ENCODE data around the gene INO80.

DNA sequence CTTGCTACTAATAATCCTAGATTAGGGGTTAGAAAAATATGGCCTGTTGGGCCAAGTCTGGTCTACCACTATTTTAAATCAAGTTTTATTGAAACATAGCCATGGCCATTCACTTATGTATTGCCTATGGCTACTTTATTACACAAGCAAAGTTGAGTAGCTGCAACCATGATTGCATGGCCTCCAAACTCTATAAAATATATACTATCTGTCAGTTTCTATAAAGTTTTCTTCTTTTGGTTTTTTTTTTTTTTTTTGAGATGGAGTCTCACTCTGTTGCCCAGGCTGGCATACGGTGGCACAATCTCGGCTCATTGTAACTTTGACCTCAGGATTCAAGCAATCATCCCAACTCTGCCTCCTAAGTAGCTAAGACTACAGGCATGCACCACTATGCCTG, 60.4 kb downstream of the INO80 start:
- TF ChIP-seq CTCF (IDR thresholded peaks at IDR 0.05): no peak
- no peak for TF ChIP-seq POLR2A (IDR thresholded peaks at IDR 0.05)
- TF ChIP-seq POLR2AphosphoS5 (IDR thresholded peaks at IDR 0.05): no peak

Measured in upper lobe of left lung (tissue), 4 donors.